Activated CD8-positive, alpha-beta memory T cell treated with anti-CD3 and anti-CD28 coated beads for 4 hours (primary cell): ENCODE data around the gene NEK6.

Experiments
- DNase-seq, 2 donors: peaks; one replicate each; pipeline ENCODE4 v3.0.0-alpha.2; 2020; ENCODE audit warnings: low read depth in 2 of 2

NEK6 gene

DNA sequence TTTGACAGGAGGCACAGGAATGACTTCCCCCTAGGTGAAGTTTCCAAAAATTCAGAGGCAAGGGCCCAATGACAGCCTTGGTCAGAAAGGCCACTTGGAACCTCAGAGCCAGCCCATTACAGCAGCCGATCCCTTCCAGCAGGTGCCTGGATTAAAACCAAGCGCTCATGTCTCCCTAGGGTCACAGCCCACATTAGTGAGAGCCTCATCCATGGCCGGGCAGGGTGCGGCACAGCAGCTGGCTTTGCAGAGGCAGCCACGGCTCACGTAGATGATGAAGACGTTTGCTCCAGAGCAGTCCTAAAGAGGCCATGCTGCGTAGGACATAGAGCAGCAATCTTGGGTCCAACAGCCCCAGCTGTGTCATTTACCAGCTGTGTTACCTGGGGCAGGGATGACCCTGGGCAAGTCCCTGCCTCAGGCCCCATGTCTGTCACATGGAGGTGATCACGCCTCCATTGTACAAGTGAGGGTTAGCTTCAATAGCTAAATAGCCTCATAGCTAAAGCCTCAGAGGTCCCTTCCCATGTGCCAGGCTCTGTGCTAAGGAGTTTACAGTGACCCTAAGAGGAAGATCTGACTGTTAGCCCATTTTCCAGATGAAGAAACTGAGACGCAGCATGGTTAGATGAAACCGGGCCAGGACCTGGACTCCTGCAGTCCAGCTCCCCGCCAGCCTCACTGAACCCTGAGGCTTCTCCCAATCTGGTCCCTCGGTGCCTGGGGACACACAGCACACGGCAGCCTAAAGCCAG is 39.2 kb downstream of the NEK6 start:
- no peak for DNase-seq

DNA sequence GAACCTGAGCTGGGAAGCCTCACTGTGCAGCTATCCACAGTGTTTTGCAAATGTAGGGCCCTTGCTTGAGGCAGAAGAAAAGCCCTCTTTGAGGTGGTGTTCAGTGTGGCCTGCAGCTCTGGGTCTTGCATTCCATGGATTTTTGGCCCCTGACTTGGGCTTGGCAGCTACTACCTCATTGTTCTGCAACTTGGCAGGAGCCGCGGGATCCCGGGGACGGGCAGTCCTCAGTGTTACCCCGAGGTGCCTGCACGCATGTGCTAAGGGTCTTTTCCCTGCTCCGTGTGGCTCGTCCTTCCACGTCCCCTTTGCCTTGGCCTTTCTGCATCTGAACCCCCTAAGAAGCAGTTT is 39.8 kb downstream of the NEK6 start:
- no peak for DNase-seq

DNA sequence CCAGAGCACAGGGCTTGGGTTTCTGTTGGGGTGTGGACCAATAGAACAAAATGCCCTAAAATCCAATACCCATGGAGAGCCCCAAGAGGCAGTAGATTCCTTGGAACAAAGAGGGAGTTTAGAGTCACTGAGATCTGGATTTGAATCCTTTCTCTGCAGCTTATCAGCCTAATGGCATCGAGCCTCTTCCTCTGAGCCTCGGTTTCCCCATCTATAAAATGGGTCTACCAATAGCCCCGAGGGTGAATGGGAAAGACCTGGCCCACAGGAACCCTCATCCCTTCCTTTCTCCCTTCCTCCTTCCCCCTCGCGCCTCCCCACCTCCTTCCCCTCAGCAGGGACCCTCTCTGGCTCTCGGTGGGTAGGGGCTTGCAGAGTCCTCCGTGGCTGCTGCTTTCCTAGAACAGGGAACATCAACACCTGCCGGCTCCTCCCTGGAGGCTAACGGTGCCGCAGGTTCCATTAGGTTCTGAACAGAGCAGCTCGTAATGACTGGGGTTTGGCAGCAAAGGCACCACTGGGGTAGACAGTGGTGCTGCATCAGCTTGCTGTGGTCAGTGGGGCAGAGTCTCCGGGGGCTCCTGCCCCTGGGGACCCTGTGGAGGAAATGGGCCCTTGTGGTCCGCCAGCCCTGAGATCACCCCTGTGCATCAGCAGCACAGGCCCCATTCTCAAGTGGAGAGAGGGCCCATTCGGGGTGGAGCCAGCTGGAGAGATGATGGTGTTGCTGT is 40.3 kb downstream of the NEK6 start:
- DNase-seq = no peak

DNA sequence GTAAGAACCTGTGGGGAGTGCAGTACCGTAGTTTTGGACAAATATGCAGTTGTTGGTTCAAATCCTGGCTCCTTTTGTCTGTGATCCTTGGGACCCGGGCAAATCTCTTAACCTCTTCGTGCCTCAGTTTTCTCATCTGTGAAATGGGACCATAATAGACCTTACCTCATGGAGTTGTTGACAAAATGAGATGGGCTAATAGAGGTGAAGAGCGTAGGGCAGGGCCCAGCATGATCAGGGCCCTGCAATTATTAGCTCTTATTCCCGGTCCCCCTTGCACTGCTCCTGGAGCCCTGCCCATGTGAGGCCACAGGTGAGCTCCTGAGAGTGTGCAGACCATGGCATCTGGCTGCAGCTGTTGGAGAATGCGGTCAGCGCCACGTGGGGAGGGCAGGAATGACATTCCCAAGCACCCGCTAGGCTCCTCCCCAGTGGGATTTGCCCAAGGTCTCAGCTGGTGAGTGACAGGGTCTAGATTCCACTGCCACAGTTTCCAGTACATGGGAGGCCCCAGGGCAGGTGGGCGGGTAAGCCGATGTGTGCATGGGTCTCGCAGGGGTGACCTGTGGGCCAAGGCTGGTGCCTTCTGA is 41.0 kb downstream of the NEK6 start:
- DNase-seq = no peak

DNA sequence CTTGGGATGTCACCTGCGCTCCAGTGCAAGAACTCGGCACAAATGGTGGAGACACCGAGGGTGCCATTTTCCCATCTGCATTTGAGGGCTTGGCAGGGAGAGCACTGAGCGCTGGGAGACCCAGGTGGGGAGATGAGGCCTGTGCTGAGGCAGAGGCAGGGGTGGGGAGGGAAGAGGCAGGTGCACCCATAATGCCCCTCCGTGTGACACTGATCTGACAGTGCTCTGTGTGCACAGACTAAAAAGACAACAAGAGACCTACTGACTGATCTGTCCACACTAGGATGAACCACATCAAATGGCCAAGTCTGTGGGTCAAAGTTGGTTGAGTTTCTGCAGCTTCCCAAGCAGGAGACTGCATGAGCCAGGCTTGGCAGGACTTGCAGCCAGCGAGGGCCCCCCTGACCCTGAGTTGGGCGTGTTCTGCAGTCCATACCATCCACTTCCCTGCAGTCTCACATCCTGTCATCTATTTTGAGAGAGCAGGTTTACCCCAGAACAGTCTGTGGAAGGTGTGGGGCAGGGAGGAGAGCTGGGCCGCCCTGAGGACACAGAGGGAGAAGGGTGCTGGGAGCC is 41.9 kb downstream of the NEK6 start:
- DNase-seq = no peak

DNA sequence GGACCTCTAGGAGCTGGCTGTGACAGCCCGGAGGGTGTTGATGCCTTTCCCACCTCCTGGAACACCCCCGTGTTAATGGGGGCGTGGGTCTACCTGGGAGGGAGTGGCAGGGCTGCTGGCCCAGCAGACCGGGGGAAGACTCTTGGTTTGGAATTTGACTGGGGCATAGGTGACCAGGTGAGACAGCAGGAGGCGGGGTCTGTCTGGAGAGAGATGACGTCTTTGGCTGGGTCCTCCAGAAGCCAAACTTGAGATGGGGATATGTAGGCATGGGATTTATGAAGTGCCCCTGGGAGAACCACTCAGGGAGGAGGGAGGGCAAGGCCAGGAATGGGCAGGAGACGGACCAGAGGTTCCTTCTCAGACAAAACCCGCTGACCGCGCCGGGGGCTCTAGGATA is 42.6 kb downstream of the NEK6 start:
- no peak for DNase-seq

DNA sequence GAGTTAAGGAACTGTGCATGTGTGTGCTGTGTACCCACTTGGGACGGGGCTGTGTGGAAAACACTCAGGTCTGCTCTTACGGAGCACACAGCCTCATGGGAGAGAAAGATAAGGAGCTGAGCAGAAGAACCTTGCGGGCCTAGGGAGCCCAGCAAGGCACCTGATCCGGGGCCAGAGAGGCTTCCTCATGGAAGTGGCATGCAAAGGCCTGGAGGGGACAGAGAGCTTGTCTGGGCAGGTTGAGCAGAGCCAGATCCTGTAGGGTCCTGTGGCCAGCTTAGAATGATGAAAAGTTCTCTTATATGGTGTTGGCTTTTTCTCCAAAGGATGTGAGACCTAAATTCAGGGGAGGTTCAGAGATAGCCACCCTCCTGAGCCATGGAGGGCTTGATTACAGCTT is 45.2 kb downstream of the NEK6 start:
- DNase-seq = no peak

DNA sequence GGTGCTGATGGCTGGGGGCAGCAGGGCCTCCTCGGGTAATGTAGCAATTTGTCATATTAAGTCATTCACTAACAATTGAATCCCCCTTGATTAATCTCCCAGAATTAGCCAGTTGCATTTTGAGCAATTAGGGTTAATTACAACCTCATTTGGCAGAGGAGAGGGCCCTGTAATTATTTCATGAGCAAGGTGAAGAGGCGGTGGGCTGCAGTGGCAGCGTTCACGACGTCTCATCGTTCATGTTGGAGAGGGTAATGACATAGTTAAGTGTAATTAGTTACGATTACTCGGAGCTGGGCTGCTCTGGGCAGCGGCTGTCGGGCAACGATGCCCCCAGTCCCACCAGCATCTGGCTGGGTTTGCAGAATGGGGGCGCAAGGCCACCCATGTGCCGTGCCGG is 46.0 kb downstream of the NEK6 start:
- no peak for DNase-seq

DNA sequence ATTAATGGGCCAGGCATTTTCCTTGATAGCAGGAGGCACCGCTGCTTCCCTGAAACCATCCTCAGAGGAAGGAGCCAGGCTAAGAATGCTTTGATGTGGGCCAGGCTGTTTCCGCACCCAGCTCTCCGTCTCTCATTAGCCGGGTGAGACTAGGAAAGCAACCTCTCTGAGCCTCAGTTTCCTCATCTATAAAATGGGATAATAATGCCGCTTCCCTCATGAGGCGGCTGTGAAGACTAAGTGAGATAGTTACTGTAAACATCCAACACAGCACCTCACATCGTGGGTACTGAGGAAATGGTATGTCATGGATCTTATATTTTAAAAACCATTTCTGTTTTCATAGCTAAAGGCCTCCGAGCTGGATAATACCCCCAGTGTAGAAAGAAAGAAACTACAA is 46.5 kb downstream of the NEK6 start:
- no peak for DNase-seq

DNA sequence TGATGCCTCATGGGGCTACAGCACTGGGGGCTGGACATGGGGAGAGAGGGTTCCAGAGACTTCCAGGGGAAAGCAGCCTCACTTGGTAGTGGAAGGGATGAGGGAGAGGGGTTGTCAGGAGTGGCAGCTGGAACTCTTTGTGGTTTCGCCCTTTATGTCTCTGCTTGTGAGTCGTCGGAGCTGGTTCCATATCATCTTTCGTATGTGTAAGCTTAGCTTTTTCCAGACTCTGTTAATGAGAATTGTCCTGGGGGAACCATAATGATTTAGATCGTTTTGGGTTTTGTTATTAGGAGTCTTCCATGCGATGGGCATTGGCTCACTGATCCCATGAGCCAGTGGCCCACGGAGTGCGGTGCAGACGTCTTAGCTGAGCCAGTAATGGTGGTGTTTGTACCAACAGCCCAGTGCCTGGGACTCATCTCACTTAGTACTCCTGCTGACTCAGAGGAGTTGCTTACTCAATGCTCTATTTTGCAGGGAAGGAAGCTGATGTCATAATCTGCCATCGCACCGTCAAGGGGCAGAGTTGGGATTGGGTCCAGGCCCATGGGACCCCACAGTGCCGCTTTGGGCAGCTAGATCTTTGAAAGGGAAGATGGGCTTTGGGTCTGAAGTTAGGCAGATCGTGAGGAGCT is 48.5 kb downstream of the NEK6 start:
- DNase-seq = no peak

DNA sequence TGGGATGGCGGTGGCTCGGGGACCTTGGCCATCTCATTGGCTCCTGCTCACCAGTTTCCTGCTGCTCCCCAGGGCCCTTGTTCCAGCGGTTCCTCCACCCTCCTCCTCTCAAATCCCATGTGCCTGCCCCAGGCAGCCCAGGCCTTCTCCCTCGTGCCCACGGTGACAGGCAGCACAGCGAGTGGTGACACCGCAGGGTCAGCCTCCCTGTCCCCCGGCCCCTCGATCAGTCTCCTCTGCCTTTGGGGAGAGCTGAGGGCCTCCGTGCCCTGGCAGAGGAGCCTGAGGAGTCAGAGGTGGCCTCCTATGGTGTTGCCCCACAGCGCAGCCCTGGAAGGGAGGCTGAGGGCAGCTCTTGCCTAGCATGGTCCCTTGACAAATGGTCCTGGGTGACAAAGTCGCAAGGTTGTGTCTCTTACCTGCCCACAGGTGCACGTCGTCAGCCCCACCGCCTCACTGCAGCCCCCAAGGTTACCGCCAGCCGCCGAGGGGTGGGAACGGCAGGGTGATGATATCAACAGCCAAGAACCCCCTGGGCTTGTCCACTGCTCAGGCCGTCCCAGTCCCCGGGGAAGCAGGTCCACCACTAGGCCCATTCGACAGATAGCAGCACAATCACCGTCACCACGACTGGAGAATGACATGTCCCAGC is 49.8 kb downstream of the NEK6 start:
- no peak for DNase-seq

DNA sequence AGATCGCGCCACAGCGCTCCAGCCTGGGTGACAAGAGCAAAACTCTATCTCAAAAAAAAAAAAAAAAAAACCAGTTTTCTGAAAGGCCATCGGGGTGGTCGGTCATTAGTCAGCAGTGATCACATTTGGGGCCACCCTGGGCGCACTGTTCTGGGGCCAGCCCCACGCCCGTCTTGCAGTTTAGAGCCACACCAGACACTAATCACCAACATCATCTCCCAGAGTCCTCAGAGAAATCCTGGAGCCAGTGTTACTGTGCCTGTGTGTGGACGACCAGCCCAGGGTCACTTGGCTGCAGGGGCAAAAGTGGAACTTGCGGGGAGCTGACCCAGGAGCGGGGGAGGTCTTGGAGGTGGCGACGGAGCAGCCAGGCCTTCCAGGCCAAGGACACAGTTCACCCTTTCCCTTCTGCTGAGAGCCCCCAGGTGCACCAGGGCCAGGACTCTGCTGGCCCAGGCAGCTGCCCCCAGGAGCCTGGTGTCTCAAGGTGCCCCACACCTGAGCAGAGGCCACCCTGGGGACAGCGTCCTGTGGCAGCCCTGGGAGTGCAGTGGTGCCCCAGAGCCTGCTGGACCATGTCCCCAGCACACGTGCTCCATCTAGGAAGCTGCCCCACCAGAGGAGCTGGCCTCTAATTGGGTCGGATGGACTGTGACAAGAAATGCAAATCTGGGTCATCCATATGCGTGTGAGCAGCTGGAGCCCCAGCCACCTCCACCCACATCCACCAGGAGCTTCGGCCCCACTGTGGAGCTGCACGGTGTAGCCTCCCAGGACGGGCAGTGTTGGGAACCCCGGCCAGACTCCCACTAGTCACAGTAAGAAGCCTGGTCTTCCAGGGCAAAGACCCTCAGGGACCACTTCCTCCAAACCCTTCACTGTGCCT is 51.1 kb downstream of the NEK6 start:
- DNase-seq = no peak

DNA sequence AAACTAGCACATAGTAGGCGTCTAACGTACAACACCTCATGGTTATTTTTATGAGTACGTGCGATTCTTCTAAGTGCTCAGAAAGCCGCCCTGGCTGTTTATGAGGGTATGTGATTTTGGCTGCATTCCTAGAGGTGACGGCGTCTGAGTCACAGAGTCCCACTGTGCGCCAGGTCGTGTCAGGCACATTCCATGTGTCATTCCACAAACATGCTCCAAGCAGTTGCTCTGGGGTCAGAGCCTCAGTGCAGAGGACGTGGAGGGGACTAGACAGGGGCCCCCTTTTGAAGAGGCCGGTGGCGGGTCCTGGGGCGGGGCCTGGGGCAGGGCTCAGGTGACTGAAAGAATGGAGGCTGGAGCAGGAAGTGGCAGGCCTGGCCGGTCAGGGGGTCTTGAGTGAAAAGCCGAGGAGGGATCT is 51.9 kb downstream of the NEK6 start:
- no peak for DNase-seq

DNA sequence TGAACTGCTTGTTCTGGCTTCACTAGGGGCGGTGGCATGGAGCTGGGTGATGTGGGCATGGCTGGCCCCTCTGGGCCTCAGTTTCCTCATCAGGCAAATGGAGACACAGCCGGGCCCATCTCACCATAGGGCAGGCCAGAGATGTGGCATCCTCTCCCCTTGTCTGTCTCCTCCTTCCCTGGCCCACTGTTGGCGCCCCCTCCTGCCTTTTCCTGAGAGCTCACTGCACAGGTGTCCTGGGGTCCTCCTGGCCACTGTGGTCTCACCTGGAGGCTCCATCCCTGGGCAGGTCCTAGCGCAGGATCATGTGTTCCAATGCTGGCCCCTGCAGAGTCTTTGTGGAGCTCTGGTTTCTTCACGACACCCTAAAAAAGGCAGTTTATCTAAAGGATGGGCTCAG is 53.5 kb downstream of the NEK6 start:
- no peak for DNase-seq

DNA sequence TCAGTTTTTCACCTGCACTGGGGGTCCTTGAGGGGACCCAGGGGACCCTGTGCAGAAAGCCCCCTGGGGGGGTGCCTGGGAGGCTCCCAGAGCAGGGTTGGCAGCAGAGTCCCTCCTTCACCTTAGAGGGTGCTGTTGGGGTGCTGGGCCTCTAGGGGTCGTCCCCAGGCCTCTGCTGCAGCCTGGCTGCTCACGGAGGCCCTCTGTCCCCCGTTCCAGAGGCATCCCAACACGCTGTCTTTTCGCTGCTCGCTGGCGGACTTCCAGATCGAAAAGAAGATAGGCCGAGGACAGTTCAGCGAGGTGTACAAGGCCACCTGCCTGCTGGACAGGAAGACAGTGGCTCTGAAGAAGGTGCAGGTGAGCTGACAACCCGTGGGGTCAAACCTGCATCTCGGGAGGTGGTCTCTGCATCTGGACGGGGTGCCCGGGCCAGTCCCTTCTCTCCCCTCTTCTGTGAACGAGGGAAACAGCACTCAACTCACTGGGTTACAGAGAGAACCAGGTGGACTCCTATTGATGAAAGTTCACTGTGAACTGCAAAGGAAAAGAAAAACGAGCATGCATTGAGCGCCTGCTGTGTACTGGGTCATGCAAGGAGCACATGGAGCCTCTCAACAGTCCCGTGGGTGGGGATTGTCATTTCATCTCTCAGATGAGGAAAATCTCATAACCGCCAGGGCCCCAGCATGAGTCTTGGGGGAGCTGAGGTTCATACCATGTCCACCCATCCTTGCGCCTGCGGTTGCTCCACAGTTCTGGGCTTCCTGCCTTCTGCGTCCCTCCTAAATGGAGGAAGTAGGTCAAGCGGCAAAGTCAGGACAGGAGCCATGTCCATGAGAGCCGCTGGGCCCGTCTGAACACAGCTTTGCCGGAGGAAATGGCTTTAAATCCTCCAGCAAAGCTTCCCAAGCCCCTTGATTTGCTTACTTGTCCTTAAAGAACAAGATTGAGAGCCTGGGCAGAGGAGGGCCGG is 54.8 kb downstream of the NEK6 start:
- no peak for DNase-seq

DNA sequence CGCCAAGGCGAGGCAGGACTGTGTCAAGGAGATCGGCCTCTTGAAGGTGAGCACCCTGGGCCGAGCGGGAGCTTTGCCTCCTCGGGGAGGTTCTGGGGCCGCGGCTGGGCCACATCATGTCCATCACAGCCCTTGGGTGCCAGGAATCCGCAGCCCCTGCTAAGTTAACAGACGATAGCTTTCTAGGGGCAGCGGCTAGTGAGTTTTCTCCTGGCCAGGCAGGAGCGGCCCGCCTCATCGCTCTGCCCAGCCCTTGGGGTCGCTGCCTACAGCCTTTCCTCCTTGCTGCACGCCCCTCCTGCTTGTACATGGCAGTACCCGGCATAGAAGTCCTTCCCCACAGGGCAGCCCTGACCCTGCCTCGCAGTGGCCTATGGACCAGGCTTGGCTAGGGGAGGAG is 56.2 kb downstream of the NEK6 start:
- DNase-seq = no peak

DNA sequence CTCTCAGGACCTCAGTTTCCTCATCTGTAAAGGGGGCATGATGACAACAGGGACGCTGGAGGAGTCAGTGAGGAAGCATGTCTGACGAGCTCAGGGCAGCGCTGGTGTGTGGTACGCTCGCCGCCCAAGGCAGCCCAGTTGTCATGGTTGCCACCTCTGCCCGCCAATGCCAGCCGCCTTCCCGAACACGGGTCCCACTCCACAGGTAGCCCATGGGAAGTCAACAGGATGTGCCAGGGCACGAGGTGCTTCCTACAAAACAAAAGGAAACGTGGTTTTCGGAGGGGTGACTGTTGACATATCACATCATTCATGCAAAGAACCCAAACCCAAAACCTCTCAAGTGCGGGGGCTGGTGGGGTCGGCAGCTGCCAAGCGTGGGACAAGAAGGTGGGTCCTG is 58.1 kb downstream of the NEK6 start:
- DNase-seq = no peak

DNA sequence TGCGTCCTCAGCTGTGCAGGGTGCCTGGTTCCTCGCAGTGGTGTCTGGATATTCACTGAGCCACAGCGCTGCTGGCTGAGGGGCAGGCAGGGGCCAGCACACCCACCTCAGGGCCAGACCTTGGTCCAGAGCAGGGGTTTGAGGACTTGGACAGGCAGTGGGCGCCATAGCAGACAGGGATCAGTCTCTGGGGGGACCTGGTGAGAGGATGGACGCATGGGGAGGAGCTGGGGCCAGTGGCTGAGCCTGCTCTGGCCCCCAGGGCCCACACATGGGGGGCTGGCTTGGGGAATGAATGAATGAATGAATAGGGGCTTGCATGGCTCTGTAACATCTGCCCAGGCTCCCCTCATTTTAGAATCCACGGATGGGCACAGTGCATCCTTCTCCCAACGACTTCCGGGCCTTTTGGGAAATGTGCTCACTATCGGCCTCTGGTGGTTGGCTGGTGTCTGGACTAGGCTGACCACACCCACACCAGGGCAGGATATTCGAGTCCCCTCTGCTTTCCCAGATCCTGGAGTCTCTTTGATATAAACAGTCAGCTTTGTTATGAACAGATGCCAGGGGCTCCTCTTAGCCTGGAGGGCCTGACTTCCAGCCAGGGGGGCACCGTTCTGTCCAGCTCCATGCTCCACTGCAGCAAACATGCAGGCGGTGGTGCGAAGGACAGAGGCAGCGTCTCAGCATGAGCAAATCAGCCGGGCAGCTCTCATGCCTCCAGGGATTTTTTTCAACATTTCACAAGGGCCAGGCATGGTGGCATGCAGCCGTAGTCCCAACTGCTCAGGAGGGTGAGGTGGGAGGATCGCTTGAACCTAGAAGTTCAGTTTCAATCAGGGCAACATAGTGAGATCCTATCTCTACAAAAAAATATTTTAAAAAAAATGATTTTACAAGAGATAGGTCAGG is 62.6 kb downstream of the NEK6 start:
- no peak for DNase-seq

DNA sequence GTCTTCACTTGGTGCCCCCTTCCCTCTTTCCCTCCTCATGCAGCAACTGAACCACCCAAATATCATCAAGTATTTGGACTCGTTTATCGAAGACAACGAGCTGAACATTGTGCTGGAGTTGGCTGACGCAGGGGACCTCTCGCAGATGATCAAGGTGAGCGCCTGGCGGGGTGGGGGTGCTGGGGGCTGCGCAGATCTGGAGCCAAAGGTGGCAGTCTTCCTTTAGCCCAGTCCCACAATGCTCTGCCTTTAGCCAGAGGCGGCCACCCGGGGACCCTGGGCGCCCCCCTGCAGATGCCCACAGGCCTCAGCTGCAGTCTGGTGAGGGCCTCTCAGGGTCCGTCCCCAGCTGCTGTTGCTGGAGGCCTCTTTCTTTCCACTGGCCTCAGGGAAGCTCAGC is 63.7 kb downstream of the NEK6 start:
- DNase-seq = no peak
